ENCODE measurements around the gene GP9. TPM values are rescaled to one million over a fixed set of nuclear protein-coding genes. Genes with fewer than 3 reads are reported as not detected.

Gene GP9
- total and polyA plus RNA-seq, 12 donors: 0.13 to 1.6 TPM; not detected in 10

DNA sequence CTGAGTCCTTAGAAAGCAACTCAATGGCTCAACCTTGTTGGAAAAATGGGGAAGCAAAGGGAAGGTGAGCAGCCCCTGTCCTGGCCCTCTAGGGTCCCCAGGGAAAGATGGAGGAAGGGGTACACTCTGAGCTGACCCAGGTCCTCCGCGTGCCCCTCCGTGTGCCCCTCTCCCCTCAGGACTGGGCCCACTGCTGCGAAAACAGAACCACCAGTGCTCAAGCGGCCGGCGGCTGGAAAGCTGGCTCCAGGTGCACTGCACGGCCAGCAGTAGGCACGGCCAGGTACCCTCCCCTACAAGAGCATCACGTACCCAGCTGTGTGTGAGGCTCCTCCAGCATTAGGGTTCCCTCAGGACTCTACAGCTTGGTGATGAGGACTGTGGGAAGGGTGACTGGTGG, 34.7 kb downstream of the GP9 start:
- intact Hi-C loops (cut with DNase I): no loop called here
- H3K27me3 ChIP-seq: no peaks in the 10 kb centered on the region
- H3K4me1 ChIP-seq (replicated peaks in 1 of 2): no peaks in the 10 kb centered on the region
- DNase-seq: no peak
- H3K27ac ChIP-seq: no peak overlapping the region
- peaks cover 0 to 33% of the 10 kb centered on the region in 2 donors for H3K36me3 ChIP-seq (replicated peaks in 1 of 2)
- 97% methylated on average over 10 of the region's 10 CpGs; no CpG with 5 or more reads in 2 of the 4 donors for WGBS, 4 donors
- H3K9me3 ChIP-seq (replicated peaks in 1 of 3): no peaks in the 10 kb centered on the region
- no peak overlapping the region for H3K4me3 ChIP-seq
- TF ChIP-seq POLR2A (IDR thresholded peaks at IDR 0.05): no peak
- TF ChIP-seq, protein P1, sequence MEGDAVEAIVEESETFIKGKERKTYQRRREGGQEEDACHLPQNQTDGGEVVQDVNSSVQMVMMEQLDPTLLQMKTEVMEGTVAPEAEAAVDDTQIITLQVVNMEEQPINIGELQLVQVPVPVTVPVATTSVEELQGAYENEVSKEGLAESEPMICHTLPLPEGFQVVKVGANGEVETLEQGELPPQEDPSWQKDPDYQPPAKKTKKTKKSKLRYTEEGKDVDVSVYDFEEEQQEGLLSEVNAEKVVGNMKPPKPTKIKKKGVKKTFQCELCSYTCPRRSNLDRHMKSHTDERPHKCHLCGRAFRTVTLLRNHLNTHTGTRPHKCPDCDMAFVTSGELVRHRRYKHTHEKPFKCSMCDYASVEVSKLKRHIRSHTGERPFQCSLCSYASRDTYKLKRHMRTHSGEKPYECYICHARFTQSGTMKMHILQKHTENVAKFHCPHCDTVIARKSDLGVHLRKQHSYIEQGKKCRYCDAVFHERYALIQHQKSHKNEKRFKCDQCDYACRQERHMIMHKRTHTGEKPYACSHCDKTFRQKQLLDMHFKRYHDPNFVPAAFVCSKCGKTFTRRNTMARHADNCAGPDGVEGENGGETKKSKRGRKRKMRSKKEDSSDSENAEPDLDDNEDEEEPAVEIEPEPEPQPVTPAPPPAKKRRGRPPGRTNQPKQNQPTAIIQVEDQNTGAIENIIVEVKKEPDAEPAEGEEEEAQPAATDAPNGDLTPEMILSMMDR (IDR thresholded peaks at IDR 0.05): no peak

DNA sequence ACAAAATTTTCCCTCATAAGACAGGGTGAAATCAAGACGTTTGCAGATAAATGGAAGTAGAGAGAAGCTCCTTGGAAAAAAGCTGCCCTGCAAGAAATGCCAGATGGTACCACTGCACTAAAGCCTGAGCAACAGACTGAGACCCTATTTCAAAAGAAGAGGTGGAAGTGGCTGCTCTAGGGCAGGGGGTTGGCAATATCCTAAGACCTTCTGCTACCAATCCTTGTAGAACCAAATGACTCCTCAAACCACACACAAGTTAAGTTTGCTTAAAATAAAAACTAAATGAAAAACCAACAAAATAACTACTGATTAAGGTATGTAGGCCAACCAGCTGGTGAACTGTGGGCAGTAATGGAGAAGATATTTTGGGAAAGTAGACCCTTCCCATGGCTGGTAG, 39.7 kb downstream of the GP9 start:
- no peak for DNase-seq
- intact Hi-C loops (cut with DNase I): no loop called here
- TF ChIP-seq, protein P1 (IDR thresholded peaks at IDR 0.05): no peak
- no peak for TF ChIP-seq POLR2A (IDR thresholded peaks at IDR 0.05)
- H3K4me1 ChIP-seq (replicated peaks in 1 of 2): peaks cover 0 to 12% of the 10 kb centered on the region in 2 donors
- no peak overlapping the region for H3K4me3 ChIP-seq
- no peaks in the 10 kb centered on the region for H3K36me3 ChIP-seq (replicated peaks in 1 of 2)
- 68 to 84% (median 74%) methylated on average over 1 of the region's 1 CpG for WGBS, 4 donors
- H3K27ac ChIP-seq: no peak overlapping the region
- no peaks in the 10 kb centered on the region for H3K27me3 ChIP-seq
- no peaks in the 10 kb centered on the region for H3K9me3 ChIP-seq (replicated peaks in 1 of 3)

DNA sequence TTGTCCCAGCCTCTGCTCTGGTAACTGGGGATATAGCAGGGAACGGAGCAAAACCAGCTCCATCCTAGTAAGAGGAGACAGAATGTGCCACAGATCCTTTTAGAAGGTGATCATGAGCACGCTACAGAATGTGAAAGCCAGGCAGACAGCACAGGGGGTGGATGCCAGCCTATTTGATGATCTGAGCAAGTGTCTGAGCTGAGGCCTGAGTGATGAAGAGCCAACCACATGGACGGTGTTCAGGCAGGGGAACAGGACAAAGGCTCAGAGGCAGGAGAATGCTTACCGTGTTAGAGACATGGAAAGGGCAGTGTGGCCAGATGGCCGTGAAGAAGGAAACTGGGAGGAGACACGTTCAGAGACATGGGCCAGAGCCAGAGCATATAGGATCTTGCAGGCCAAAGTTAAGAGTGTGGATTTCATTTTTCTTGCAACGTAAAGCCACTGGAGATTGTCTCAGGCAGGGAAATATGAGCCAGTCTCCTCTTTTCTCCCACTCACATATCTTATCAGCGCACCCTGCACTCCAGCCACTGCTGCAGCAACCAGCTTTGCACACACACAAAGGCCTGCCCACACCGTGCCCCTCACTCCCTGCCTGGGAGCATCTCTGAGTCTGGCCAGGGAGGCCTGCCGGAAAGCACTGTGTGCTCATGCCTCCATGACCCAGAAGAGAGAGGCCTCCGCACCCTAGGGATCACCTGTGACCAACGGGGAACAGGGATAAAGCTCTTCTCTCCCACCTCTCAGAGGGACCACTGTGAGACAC, 41.0 kb downstream of the GP9 start:
- peaks cover 10 to 21% of the 10 kb centered on the region in 2 donors for H3K4me1 ChIP-seq (replicated peaks in 1 of 2)
- TF ChIP-seq, protein P1 (IDR thresholded peaks at IDR 0.05): no peak
- no peak for TF ChIP-seq POLR2A (IDR thresholded peaks at IDR 0.05)
- intact Hi-C loops (cut with DNase I): no loop called here
- H3K4me3 ChIP-seq: no peak overlapping the region
- no peaks in the 10 kb centered on the region for H3K27me3 ChIP-seq
- no peaks in the 10 kb centered on the region for H3K9me3 ChIP-seq (replicated peaks in 1 of 3)
- H3K27ac ChIP-seq: no peak overlapping the region
- no peak for DNase-seq
- H3K36me3 ChIP-seq (replicated peaks in 1 of 2): no peaks in the 10 kb centered on the region
- 87 to 95% (median 89%) methylated on average over 10 to 12 of the region's 12 CpGs for WGBS, 4 donors

DNA sequence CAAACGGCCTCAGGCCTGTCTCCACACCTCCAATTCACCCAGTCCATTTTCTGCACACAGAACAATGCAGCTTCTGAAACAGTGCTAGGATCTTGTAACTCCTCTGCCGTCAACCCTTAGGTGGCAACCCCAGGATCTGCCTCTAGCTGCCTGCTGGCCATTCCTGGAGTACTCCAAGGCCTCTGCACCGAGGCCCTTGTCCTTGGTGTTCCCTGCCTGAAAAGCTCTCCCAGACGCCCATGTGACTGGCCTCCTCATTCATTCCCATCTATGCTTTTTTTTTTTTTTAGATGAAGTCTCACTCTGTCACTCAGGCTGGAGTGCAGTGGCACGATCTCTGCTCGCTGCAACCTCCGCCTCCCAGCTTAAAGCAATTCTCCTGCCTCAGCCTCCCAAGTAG, 42.7 kb downstream of the GP9 start:
- TF ChIP-seq, protein P1 (IDR thresholded peaks at IDR 0.05): no peak
- TF ChIP-seq POLR2A (IDR thresholded peaks at IDR 0.05): no peak

More for the DNA sequence above, 42.7 kb downstream of the GP9 start:
- WGBS, 4 donors: 41 to 48% (median 46%) methylated on average over 7 of the region's 7 CpGs
- Histone ChIP-seq H3K4me1 (replicated peaks in 1 of 2) (peaks cover 15 to 31% of the 10 kb centered on the region in 2 donors), H3K36me3 (replicated peaks in 1 of 2) (no peaks in the 10 kb centered on the region), H3K4me3 (no peak overlapping the region), H3K9me3 (replicated peaks in 1 of 3) (no peaks in the 10 kb centered on the region), H3K27ac (no peak overlapping the region), H3K27me3 (no peaks in the 10 kb centered on the region)
- DNase-seq: peak in 6 of 7 donors; percentile 50 to 77 (median 63)
- intact Hi-C loops (cut with DNase I): no loop called here
